GM19328 (cell line): ENCODE results near the gene PTPRK.

ENCODE experiments used
- ATAC-seq: cut with Tn5 transposase; IDR thresholded peaks from one replicate; pipeline ENCODE4 v1.9.1; 2021; ENCODE audit warnings: mild to moderate bottlenecking, moderate library complexity; ENCODE audit not compliant: unreplicated experiment

The PTPRK gene

DNA sequence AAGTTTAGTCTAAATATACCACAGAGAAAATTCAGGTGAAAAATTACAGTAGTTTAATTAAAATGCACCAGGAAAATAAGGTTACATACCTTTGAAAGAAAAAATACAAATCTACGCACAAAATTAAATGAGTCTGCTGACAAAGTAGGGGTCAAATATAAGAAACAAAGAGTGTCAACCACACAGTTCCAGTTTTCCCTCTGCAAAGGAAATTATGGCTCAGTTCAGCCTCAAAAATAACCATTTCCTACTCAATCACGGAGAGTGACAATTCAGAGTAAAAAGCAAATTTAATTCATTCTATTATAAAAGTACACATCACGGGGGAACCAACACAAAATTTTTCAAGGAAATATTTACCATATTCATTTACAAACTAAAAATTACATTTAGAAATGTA lies 124.8 kb downstream of the PTPRK start:
- no peak for ATAC-seq

DNA sequence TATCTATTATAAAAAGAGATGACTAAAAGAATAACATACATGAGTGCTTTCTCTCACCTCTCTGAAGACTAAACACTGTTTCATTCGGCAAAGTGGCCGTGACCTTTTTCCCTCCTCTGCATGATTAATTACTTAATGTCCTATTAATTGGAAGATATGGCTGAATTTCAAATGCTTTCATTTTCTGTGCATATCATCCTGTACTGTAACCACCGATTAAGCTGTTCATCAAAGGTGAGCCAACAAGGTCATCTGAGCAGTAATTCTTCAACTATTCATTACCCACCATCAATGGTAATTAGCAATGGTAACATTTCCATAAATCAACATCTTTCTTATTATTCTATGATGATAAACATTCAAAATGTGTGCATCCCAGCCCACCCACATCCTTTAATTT lies 125.2 kb downstream of the PTPRK start:
- ATAC-seq, result no peak

DNA sequence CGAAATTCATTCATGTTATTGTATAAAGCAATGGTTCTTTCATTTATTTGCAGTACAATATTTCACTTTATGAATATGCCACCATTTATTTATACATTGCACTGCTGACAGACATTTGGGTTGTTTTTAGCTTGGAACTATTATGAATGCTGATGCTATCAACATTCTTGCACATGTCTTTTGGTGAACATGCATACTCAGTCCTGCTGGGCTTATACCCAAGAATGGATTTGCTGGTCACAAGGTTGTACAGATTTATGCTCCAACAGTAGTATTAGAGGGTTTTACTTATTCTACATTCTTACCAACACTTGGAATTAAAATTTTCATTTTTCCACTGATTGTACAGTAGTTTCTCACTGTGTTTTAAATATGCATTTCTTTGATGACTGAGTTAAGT lies 126.2 kb downstream of the PTPRK start:
- ATAC-seq, result no peak

DNA sequence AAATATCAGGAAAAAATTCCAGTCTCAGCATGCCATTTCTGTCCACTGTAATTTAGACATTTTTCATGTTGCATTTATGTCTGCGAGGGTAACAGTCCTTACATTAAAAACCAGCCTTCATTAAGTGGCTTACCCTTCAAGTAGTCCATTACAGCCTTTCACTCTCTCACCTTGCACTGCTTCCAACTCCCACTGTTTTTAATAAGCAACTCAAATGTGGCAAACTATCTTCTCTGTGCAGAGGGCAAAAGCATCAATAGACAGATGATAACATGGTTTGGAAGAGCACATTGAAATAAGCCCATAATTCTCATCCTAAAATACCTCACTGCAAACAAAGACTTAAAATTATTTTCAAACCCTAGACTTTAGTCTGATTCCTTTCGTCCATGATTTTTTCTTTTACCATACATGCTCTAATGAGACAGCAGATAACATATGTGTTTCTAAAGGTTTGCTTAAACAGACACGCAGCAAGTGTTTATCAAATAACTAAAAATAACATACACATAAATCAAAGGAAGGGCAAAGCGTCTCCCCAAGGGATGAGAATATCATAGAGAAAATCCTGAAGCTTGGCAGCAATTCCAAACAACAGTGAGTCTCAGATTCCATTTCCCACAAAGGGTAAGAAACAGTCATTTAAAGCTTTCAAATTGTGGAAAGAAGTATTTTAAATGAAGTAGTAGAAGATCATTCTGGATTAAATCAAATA lies 130.4 kb downstream of the PTPRK start:
- no peak for ATAC-seq

DNA sequence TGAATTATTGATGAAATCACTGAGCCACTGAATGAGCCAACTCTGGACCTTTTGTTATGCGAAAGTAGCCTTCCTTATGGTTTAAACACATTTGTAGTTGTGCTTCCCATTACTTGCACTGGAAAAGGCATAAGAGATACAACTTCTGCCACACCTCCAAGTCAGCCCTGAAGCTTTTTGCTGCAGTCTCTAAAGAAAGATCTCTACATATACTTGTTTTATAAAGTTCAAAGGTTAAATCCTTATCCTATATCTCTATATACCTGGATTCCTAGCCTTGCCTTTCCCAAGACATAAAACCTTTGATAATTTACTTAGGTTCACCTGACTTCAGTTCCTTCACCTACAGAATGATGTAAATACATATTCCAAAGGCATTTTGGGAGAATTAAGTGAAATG lies 132.0 kb downstream of the PTPRK start:
- no peak for ATAC-seq

DNA sequence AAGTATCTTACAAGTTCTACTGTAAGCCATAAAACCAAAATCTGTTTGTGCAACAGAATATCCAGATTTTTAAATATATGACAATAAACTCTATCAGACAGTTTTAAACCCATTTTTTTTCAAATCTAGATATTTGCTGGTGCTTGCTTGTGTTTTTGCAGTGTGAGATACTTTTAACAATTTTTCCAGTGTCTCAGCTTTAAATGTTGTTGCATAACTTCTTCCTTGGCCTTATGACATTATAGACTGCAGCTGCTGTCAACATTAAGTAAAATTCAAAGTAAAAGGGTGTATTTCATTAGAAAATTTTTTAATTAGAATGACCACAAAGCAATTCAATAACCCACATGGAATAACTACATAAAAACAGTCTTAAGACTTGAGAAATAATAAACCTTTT lies 139.5 kb downstream of the PTPRK start:
- ATAC-seq, result no peak

DNA sequence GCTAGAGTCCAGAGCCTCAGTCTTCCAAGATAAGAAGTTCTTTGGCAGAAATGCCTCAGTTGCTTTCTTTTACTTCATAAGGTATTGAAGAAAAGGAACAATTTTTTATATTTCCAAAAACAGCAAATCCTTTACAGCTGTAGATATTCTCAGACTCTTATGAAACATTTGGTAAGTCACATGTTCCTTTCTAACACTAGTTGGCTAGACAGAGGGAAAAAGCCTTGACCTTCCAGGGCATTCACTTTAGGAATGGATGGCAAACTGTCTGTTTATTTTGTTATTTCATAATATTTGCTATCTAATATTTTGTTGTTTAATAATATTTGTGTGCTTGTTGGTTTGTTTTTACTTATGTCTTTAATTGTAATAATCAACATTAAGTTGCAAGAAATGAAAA lies 140.8 kb downstream of the PTPRK start:
- no peak for ATAC-seq

DNA sequence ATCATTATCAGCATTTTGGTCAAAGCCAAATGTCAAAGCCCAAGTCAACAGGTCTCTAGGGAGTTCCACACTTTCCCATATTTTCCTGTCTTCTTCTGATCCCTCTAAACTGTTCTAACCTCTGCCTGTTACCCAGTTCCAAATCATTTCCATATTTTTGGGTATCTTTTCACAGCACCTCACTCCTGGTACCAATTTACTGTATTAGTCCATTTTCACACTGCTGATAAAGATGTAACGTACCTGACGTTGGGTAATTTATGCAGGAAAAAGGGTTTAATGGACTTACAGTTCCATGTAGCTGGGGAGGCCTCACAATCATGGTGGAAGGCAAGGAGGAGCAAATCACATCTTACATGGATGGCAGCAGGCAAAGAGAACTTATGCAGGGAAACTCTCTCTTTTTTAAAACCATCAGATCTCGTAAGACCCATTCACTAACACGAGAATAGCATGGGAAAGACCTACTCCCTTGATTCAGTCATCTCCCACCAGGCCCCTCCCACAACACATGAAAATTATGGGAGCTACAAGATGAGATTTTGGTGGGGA lies 143.4 kb downstream of the PTPRK start:
- ATAC-seq, result no peak

DNA sequence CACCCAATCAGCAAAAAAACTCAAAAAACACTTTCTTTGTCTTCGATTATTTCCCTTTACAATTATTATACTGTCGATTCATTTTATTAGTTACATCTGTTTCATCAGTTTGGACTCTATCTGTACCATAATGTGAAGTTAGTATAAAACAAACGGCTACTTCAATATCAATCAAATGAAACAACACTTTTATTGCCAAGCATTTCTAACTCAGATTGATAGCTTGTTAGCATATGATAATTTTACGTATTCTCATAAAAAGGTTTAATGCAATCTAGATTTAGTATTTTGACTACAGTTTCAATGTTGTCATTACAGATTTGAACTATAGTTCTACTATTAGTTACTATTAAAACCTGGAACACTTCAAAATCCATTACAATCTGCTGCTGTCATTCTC lies 149.3 kb downstream of the PTPRK start:
- ATAC-seq, result no peak

DNA sequence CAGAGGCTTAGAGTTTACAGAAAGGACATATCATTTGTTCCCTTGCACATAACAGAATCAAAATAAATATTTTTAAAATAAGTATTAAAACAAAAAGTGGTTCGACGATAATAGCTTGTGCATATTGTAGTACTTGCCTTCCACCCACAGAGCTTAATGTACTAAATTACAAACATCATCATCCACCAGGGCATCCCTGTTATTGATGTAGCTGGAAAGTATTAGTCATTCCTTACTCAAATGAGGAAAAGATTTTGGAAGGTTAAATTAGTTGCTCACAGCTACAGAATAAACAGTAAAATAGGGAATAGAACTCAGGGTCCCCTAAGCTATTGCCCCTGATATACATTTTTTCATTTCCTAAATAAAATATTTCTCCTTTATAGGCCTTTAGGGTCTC lies 150.3 kb downstream of the PTPRK start:
- ATAC-seq, result no peak

DNA sequence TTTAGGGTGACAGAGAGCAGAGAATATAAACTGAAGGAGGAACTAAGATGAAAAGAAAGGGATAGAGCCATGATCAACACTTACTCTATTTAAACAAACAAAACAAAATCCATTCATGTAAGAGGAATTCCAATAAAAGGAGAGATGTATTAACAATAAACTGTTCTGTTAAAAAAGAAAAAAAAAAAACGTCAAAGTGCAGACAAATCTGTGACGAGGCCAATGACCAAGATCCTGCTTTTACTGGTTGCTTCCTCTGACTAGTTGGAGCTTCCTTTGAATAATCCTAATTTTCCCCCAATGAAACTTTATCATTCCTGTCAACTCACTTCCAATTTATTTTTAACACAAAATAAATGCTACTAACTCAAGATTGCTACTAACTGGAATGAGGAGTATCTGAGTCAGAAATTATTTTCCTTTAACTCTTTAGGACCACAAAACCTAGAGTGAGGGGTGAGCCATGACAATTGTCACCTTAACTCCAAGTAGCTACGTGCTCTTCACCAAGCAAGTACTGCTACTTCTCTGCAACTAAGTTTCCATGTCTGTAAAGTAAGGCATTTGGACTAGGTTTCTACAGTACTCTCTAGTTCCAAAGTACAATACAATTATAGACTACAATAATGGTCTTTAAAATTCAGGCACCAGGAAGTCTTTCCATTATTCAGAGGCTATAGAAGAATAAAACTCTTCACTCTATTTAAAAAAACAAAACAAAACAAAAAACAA lies 152.0 kb downstream of the PTPRK start:
- no peak for ATAC-seq

DNA sequence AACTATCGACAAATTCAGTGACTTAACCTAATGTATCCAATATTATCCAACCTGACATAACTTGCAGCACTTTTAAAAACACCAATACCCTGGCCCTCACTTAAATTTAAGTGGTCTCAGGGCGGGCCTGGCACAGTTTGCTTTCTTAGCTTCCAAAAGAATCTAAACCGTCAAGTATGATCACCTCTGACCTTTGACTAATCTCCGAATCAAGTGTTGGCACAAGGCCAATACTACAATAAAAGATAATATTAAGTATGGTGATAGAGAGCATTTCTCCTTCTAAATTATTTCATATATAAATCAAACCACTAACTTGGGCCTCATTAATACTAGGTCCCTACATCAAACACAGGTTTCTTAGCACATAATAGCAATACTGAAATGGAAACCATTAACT lies 153.0 kb downstream of the PTPRK start:
- no peak for ATAC-seq

DNA sequence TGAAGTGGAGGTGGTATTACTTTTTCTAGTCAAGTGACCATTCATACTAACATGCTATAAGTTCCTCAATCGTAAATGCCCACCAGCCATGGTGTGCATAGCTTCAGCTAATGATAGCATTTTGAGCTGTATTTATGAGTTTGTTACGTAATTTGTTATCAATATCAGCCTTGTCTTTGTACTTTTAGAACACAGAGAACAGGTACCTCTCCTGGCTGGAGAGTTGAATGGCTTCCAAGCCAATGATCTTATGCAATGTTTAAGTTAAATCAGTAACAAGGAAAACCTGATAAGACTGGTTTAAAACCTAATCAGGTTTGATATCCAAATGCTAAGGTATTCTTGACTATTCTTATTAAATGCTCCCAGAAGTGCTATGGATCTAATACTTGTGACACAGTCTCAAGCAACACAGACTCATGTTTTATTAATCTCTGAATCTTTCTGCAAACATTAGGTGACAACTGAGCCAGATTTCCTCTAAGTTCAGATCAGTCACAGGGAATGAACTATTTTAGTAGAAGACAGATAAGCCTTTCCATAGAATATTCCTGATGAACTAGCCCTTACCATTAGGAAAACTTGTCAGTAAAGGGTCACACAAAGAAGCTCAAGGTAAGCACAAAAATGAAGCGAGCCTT lies 154.8 kb downstream of the PTPRK start:
- no peak for ATAC-seq

DNA sequence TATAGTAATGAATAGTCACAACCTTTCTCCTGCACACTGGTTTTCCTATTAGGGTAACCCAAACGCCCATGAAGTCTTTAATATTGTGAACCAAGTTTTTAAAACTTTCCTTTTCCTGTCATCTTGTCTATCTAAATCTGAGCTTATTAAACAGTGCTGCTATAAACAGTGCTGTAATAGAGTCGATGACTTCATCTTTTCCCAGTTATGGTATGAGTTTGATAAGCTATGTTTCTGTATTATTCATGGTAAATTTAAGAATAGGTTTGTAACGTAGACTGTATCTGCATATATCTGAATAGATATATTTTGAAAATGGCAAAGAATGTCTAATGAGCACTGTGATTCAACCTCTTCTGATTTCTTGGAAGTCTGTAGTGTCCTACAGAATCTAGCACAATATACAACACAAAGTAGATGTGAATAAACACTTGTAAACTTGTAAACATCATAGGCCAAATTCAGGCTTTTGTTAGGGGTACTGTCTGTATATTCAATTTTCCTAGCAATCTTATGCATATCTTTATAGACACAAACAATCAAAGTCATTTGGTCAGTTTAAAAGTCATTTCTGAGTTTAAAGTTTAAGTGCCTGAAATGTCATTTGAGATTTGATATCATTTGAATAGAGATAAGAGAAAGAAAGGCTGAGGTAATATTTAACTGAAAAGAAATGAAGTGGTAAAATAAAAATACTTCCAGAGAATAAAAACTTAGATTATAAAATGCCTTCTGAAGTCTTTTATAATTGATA lies 155.5 kb downstream of the PTPRK start:
- ATAC-seq, result no peak

DNA sequence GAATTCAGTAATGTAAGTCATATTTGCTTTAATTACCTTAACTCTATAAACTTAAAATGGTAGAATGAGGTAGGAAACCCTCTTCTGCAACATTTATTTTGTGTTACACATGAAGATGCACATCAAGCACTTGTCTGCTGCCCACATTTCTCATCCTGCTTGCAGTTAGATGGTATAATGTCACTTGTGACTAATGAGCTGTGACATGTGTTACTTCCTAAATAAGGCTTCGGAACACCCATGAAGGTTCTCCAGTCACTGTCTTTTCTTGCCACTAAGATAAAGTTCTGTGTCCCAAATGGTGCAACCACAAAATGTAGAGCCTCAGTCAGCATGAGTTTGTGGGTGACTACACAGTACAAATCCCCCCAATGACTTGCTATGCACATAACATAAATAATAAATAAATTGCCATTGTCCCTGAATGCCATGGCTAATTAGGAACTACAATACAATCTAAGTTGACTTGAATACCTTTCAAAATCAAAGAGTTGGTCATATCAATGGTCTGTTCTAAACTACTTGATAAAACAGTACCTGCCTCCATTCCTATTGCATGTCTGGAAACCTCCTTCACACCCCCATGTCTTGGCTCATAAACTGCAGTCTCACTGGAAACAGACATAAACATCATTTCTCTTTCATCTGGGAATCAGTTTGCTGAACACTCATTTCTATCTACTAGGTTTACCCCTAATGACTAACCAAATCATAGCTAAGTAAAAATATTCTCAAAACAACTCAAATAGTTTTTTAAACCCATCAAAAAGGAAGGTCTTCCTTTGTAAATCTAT lies 157.2 kb downstream of the PTPRK start:
- no peak for ATAC-seq

DNA sequence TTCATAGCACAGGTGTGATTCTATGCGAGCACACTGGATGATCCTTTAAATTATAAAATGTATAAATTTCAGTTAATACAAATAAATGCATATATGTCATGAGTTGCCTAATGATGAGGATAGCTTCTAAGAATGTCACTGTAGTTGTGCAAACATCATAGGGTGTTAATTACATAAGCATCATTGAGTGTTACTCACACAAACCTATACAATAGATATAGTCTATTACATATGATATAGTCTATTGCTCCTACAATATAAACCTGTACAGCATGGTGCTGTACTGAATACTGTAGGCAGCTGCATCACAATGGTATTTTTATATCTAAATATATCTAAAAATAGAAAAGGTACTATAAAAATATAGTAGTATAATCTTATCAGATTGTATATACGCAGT lies 159.0 kb downstream of the PTPRK start:
- no peak for ATAC-seq

DNA sequence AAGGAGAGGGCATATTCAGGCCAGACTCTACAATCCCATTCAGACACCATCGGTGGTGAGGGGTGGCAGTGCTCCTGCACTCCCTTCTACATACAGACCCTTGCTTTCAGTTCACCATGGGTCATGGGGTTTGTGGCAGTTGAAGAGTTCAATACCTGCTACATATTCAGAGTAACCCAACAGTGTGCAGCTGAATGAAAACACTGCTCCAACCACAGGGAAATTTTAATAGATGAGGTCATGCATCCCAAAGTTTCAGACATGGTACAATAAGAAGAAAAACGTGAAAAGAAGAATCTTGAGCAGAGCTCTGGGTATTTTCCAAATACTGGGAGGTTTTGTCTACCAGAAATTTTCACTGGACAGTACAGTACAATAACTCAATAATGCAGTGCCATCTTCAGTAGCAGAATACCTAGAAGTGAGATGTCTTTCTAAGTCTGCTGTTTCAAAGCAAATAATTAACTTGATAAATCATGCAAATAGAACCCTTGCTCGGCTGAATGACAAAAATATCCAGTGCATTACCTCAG lies 162.1 kb downstream of the PTPRK start:
- no peak for ATAC-seq

DNA sequence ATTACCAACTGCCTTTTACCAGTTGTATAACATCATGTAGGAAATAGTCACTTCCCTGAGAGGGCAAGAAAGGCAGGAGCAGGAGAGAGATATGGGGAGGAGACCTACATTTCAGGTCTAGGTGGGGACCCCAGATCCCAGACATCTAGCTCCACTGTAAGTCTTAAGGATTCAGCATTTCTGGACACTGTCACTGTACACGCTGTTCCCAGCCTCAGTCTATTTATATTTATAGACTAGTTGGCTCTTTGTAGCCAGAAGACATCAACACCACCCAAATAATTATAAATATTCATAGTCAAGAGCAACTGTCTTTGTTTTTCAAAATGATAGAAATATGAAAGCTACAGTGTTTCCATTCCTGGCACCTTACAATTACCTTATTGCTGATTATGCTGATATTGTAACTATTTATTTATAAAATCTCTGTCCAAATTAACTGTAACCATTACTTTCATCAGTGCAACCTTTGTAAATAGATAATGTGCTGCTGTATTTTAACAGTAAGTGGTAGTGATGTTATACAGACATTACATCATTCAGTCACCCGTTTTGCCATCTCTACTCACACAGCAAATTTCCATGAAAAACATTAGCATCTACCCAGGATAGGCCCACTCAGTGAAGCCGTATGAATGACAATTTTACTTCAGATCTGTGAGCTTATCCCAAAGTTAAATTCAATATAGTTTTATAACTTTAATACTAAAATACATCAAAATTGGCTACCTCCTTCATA lies 162.8 kb downstream of the PTPRK start:
- ATAC-seq, result no peak

DNA sequence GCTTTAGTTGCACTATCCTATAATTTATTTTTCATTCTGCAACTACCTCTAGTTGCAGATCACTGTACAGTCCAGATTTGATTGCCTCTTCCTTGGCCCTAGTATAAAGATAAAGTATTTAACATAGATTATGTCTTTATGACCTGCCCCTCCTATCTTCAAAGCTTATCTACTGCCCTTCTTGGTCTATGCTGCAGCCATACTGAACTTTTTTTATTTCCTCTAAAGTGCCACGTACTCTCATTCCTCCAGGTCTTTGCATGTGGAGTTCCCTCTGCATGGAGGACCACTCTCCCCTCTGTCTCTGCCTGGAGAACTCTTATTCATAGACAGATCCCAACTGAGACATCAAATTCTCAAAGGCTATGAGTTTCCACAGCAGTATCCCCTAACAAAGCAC lies 168.0 kb downstream of the PTPRK start:
- ATAC-seq, result no peak

DNA sequence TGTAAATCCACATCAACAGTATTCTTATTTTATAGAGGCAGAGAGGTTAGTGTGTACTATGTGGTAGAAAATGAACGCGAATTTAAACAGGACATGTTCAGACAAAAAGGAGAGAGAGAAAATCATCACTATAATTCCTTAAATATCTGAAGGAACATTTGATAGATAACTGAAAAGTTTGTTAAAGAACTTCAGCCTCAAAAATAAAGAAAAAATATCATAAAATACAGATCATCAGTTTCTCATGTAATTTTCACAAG lies 169.2 kb downstream of the PTPRK start:
- no peak for ATAC-seq
